Type B pancreatic cell (in vitro differentiated cells): ENCODE results near the gene CNRIP1. TPM values are rescaled to one million over a fixed set of nuclear protein-coding genes. Genes with fewer than 3 reads are reported as not detected.

Source experiments
- DNase-seq: peaks from one replicate; pipeline ENCODE4 v3.0.0; 2021; ENCODE audit warnings: mixed read lengths; ENCODE audit not compliant: unreplicated experiment; ENCODE audit errors: extremely low spot score
- H3K27ac Mint-ChIP-seq: 2 replicates; pipeline ENCODE4 v1.8.0; 2021; ENCODE audit warnings: mild to moderate bottlenecking, mixed read lengths
- H3K27me3 Mint-ChIP-seq: 2 replicates; pipeline ENCODE4 v1.8.0; 2021; ENCODE audit warnings: mixed read lengths
- H3K36me3 Mint-ChIP-seq: 2 replicates; pipeline ENCODE4 v1.8.0; 2021; ENCODE audit warnings: mixed read lengths
- H3K4me1 Mint-ChIP-seq: one replicate; pipeline ENCODE4 v1.8.0; 2021; ENCODE audit warnings: mixed read lengths; ENCODE audit not compliant: unreplicated experiment
- H3K4me3 Mint-ChIP-seq: 2 replicates; pipeline ENCODE4 v1.8.0; 2021; ENCODE audit warnings: mild to moderate bottlenecking, mixed read lengths
- H3K9me3 Mint-ChIP-seq: 2 replicates; pipeline ENCODE4 v1.8.0; 2021; ENCODE audit warnings: mixed read lengths
- CTCF ChIP-seq: fragments of 200-600 bp; sonication (generic); conservative IDR thresholded peaks from 2 replicates; pipeline ENCODE4 v1.5.0; 2021; ENCODE audit warnings: antibody characterized with exemption, mild to moderate bottlenecking
- total RNA-seq: library from RNA; stranded (reverse); gene quantifications from 2 replicates; pipeline ENCODE4 v1.2.1, GENCODE V29; 2021; ENCODE audit warnings: low replicate concordance

The CNRIP1 gene
- total RNA-seq, 1 donor from 2014 or later, result 15.0 TPM

- no peak for DNase-seq
Observed at GRCh38 chr2:68253219-68254068, 66.3 kb downstream of the CNRIP1 start.

GRCh38 chr2:68252400-68253218 lies 67.1 kb downstream of the CNRIP1 start, which contains the start of gene PPP3R1:
Gene PPP3R1, minus strand, starts transcription at chr2:68252532. Its CDS starts 405 bp downstream, at chr2:68252127.
- peak; percentile 96 for DNase-seq
- H3K36me3 Mint-ChIP-seq, result peaks cover 8% of the 10 kb centered on the region
- no peaks in the 10 kb centered on the region for H3K9me3 Mint-ChIP-seq
- peaks cover 4% of the 10 kb centered on the region for H3K27me3 Mint-ChIP-seq
- TF ChIP-seq CTCF, result no peak
- peaks cover 13% of the 10 kb centered on the region for H3K4me1 Mint-ChIP-seq
- peak within 1 kb of the TSS; percentile 98 for H3K4me3 Mint-ChIP-seq
- H3K27ac Mint-ChIP-seq, result peak within 1 kb of the TSS; percentile 98

More at GRCh38 chr2:68253219-68254068, 66.3 kb downstream of the CNRIP1 start:
- Mint-ChIP-seq H3K27ac (peak overlapping the region; percentile 98), H3K4me1 (peaks cover 13% of the 10 kb centered on the region), H3K4me3 (peak overlapping the region; percentile 98), H3K27me3 (peaks cover 4% of the 10 kb centered on the region), H3K9me3 (no peaks in the 10 kb centered on the region), H3K36me3 (peaks cover 8% of the 10 kb centered on the region)
- no peak for TF ChIP-seq CTCF

- Mint-ChIP-seq H3K4me3 (peak overlapping the region; percentile 89), H3K27ac (peak overlapping the region; percentile 98), H3K9me3 (no peaks in the 10 kb centered on the region), H3K27me3 (peaks cover 4% of the 10 kb centered on the region), H3K36me3 (peaks cover 8% of the 10 kb centered on the region), H3K4me1 (peaks cover 13% of the 10 kb centered on the region)
- peak; percentile 70 for DNase-seq
- TF ChIP-seq CTCF, result no peak
Observed at GRCh38 chr2:68251855-68252399, 67.8 kb downstream of the CNRIP1 start.

GRCh38 chr2:68251187-68251854 lies 68.4 kb downstream of the CNRIP1 start:
- DNase-seq, result peak; percentile 75
- peak overlapping the region; percentile 98 for H3K27ac Mint-ChIP-seq
- peaks cover 13% of the 10 kb centered on the region for H3K4me1 Mint-ChIP-seq
- H3K9me3 Mint-ChIP-seq, result no peaks in the 10 kb centered on the region
- H3K27me3 Mint-ChIP-seq, result peaks cover 4% of the 10 kb centered on the region
- peak overlapping the region; percentile 94 for H3K4me3 Mint-ChIP-seq
- H3K36me3 Mint-ChIP-seq, result peaks cover 8% of the 10 kb centered on the region
- peak; percentile 81 for TF ChIP-seq CTCF

GRCh38 chr2:68250652-68251186 lies 69.0 kb downstream of the CNRIP1 start:
- DNase-seq, result no peak
- H3K9me3 Mint-ChIP-seq, result no peaks in the 10 kb centered on the region
- peaks cover 8% of the 10 kb centered on the region for H3K36me3 Mint-ChIP-seq
- peaks cover 9% of the 10 kb centered on the region for H3K4me1 Mint-ChIP-seq
- H3K4me3 Mint-ChIP-seq, result peak overlapping the region; percentile 94
- no peak for TF ChIP-seq CTCF
- H3K27me3 Mint-ChIP-seq, result peaks cover 4% of the 10 kb centered on the region
- peak overlapping the region; percentile 98 for H3K27ac Mint-ChIP-seq
